Stimulated activated effector memory CD8-positive, alpha-beta T cell treated with anti-CD3 and anti-CD28 coated beads, Interleukin-12 subunit alpha, Interleukin-12 subunit beta, amount 100 ng/mL, for 72 hours (primary cell): ENCODE data around the gene RUNDC3A.
A peak's percentile ranks its signal among the peaks of the same experiment; 100 is the strongest.

Experiments used
- ATAC-seq: fragments of 150-1000 bp; cut with Tn5 transposase; 2 replicates; pipeline ENCODE4 v1.10.0; 2021
- DNase-seq, 2 donors: peaks; one replicate each; pipeline ENCODE4 v3.0.0; 2021 to 2022; ENCODE audit warnings: low spot score in 2 of 2
- H3K27ac Mint-ChIP-seq: one replicate; pipeline ENCODE4 v1.8.0; 2022; ENCODE audit warnings: mild to moderate bottlenecking, mixed read lengths
- H3K36me3 Mint-ChIP-seq: one replicate; pipeline ENCODE4 v1.8.0; 2022; ENCODE audit warnings: mild to moderate bottlenecking, mixed read lengths
- H3K4me1 Mint-ChIP-seq: one replicate; pipeline ENCODE4 v1.8.0; 2022; ENCODE audit warnings: mixed read lengths
- H3K4me3 Mint-ChIP-seq: one replicate; pipeline ENCODE4 v1.8.0; 2022; ENCODE audit warnings: mild to moderate bottlenecking, mixed read lengths
- H3K9me3 Mint-ChIP-seq: one replicate; pipeline ENCODE4 v1.8.0; 2022; ENCODE audit warnings: mixed read lengths

RUNDC3A gene

GRCh38 chr17:44308320-44308818 is at the start of gene RUNDC3A:
Gene RUNDC3A (plus strand): TSS chr17:44308601. CDS start chr17:44308833, 232 bp downstream.
- Mint-ChIP-seq H3K4me1 (peaks cover 34% of the 10 kb centered on the region), H3K9me3 (no peaks in the 10 kb centered on the region), H3K27ac (no peak within 1 kb of the TSS), H3K4me3 (peak within 1 kb of the TSS; percentile 32), H3K36me3 (no peaks in the 10 kb centered on the region)
- peak; percentile 82 to 89 for DNase-seq
- peak; percentile 90 for ATAC-seq

DNA sequence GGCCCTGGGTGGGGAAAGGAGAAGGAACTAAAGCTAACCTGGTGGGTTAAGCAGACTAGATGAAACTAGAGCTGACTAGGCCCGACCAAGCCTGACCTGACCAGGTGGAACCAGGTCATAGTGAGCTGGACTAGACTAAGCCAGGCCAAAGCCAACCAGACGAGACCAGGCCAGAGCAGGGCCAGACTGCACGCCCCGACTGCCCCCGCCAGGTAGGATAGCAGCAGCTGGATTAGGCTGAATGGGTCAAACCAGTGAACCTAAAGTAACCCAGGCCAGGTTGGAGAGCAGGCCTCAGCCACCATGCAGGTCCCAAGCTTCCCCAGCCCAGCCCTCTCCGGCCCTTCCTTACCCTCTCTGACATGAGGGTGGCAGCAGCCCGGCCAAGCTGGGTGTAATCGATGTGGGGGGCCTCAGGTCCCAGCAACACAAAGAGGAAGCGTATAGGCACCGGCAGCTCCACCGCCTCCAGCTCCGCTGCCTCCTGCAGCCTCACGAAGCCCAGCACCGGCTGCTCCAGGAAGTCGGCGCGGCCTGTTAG is 49.5 kb upstream of the RUNDC3A start:
- DNase-seq (no peak), ATAC-seq (peak; percentile 15)
- no peaks in the 10 kb centered on the region for H3K36me3 Mint-ChIP-seq
- H3K4me3 Mint-ChIP-seq = no peak overlapping the region
- H3K4me1 Mint-ChIP-seq = no peaks in the 10 kb centered on the region
- H3K27ac Mint-ChIP-seq = no peak overlapping the region
- H3K9me3 Mint-ChIP-seq = no peaks in the 10 kb centered on the region

GRCh38 chr17:44260296-44260695 is 48.1 kb upstream of the RUNDC3A start:
- DNase-seq (no peak), ATAC-seq (no peak)
- Mint-ChIP-seq H3K27ac (no peak overlapping the region), H3K9me3 (no peaks in the 10 kb centered on the region), H3K4me1 (no peaks in the 10 kb centered on the region), H3K4me3 (no peak overlapping the region), H3K36me3 (no peaks in the 10 kb centered on the region)

GRCh38 chr17:44262654-44263225 is 45.7 kb upstream of the RUNDC3A start:
- no peak for ATAC-seq
- Mint-ChIP-seq H3K4me1 (no peaks in the 10 kb centered on the region), H3K36me3 (no peaks in the 10 kb centered on the region), H3K4me3 (no peak overlapping the region), H3K27ac (no peak overlapping the region), H3K9me3 (no peaks in the 10 kb centered on the region)
- no peak for DNase-seq

DNA sequence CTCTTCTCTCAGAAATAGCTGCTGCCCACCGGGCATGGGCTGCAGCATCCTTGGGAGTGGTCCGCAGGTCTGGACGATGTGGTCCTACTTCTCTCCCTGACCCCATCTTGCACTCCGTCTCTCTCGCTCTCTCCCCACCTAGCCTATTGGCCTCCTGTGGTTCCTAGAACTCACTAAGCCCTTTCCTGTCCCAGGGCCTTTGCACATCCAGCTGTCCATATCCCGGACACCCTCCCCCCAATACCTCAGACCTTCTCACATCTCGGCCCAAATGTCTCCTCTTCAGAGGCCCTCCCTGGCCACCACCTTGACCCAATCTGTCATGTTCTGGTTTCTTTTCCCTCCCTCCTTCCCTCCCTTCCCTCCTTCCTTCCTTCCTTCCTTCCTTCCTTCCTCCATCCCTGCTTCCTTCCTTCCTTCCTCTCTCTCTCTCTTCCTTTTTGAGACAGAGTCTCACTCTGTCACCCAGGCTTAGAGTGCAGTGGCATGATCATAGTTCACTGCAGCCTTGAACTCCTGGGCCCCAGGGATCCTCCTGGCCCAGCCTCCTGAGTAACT is 45.0 kb upstream of the RUNDC3A start:
- Mint-ChIP-seq H3K4me1 (no peaks in the 10 kb centered on the region), H3K9me3 (no peaks in the 10 kb centered on the region), H3K27ac (no peak overlapping the region), H3K4me3 (no peak overlapping the region), H3K36me3 (no peaks in the 10 kb centered on the region)
- ATAC-seq (no peak), DNase-seq (no peak)

GRCh38 chr17:44266402-44267164 is 41.8 kb upstream of the RUNDC3A start:
- Mint-ChIP-seq H3K4me1 (no peaks in the 10 kb centered on the region), H3K27ac (peak overlapping the region; percentile 83), H3K36me3 (no peaks in the 10 kb centered on the region), H3K9me3 (no peaks in the 10 kb centered on the region), H3K4me3 (no peak overlapping the region)
- ATAC-seq (no peak), DNase-seq (no peak)

DNA sequence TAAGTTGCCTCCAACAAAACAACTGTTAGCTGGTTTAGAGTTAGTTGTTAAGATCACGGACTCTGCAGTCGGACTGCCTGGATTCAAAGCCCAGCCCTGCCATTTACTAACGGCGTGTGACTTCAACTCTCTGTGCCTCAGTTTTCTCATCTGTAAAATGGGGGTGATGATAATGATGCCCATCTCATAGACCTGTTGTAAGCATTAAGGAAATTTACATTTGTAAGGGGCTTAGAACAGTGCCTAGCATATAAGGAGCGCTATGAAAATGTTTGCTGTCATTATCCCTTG is 41.3 kb upstream of the RUNDC3A start:
- DNase-seq (no peak), ATAC-seq (no peak)
- Mint-ChIP-seq H3K4me3 (no peak overlapping the region), H3K4me1 (no peaks in the 10 kb centered on the region), H3K36me3 (no peaks in the 10 kb centered on the region), H3K9me3 (no peaks in the 10 kb centered on the region), H3K27ac (no peak overlapping the region)

GRCh38 chr17:44267818-44268490 is 40.4 kb upstream of the RUNDC3A start, which contains the start of gene SLC4A1:
Gene SLC4A1 (minus strand): TSS chr17:44268135. CDS start chr17:44262866, 5,269 bp downstream.
- DNase-seq (no peak), ATAC-seq (no peak)
- H3K4me3 Mint-ChIP-seq = no peak within 1 kb of the TSS
- H3K9me3 Mint-ChIP-seq = no peaks in the 10 kb centered on the region
- H3K27ac Mint-ChIP-seq = no peak within 1 kb of the TSS
- no peaks in the 10 kb centered on the region for H3K4me1 Mint-ChIP-seq
- H3K36me3 Mint-ChIP-seq = no peaks in the 10 kb centered on the region

DNA sequence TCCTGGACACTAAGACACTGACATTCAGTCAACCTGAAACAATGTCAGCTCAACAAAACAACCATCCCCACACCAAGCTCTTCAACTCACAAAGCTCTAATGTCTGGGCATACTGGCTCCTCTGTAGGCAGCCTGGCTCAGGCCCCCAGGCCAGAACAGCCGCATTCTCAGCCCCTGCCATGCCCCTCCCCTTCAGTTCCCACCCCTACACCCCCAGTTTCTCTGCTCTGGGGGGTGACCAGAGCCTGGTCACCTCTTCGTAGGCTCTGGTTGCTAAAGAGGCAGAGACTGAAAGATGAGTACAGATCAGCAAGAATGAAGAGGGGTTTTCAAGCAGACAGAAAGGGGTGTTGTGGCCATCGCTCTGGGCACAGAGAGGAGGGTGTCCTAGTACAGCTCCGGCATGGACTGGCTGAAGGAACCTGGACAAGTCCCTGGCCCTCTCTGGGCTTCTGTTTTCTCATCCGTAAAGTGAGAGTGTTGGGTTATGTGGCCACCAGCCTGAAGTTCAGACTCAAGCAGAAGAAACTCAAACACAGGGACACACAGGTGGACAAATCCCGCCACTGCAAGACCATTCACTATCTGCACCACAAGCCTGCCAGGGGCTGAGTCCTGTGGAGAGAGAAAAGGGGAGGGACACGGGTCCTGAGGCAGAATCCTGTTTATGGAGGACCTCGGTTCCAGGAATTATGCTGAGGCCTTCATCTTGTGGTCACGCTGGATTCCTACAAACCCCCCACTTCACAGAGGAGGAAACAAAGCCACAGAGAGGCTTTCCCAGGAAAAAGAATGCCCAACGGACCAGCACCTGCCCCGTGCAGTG is 39.5 kb upstream of the RUNDC3A start:
- DNase-seq (no peak), ATAC-seq (no peak)
- no peaks in the 10 kb centered on the region for H3K36me3 Mint-ChIP-seq
- no peak overlapping the region for H3K4me3 Mint-ChIP-seq
- H3K9me3 Mint-ChIP-seq = no peaks in the 10 kb centered on the region
- no peak overlapping the region for H3K27ac Mint-ChIP-seq
- H3K4me1 Mint-ChIP-seq = no peaks in the 10 kb centered on the region

DNA sequence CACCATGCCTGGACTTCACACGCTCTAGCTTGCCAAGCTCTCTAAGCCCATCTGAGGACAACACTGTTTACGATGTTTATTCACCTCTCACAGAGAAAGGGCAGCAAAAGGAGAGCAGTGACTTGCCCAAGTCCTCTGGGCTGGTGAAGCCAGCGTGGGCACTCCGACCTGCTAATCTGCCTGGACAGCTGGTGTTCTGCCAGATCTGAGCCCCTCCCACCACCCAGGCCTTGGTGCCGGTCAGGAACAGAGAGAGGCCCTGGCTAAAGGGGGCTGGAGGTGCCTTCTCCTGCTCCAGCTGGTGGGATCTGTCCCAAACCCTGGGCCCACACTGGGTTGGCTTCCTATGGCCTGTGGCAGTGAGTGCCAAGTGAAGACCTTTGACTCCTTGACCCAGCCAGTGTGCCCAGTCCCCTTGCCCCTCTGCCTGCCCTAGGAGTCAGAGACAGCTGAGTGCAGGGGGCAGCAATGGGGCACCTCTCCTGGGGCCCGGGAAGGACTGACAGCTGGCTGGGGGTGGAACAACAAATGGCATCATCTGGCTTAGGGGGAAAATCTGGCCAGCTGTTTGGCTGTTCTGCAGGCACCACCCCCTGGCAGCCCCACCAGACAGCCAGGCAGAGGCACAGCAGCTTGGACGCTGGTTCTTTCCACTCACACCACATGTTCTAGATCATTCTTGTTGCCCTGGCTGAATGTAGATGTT is 38.7 kb upstream of the RUNDC3A start:
- Mint-ChIP-seq H3K9me3 (no peaks in the 10 kb centered on the region), H3K4me3 (no peak overlapping the region), H3K27ac (no peak overlapping the region), H3K4me1 (no peaks in the 10 kb centered on the region), H3K36me3 (no peaks in the 10 kb centered on the region)
- ATAC-seq (no peak), DNase-seq (no peak)

- no peaks in the 10 kb centered on the region for H3K4me1 Mint-ChIP-seq
- H3K36me3 Mint-ChIP-seq = no peaks in the 10 kb centered on the region
- DNase-seq (no peak), ATAC-seq (no peak)
- H3K9me3 Mint-ChIP-seq = no peaks in the 10 kb centered on the region
- no peak overlapping the region for H3K4me3 Mint-ChIP-seq
- H3K27ac Mint-ChIP-seq = peak overlapping the region; percentile 20
Measured at GRCh38 chr17:44272321-44272951, 36.0 kb upstream of the RUNDC3A start.

- Mint-ChIP-seq H3K4me1 (no peaks in the 10 kb centered on the region), H3K27ac (peak overlapping the region; percentile 20), H3K36me3 (no peaks in the 10 kb centered on the region), H3K9me3 (no peaks in the 10 kb centered on the region), H3K4me3 (no peak overlapping the region)
- no peak for DNase-seq
- no peak for ATAC-seq
Measured at GRCh38 chr17:44272954-44273353, 35.4 kb upstream of the RUNDC3A start.

DNA sequence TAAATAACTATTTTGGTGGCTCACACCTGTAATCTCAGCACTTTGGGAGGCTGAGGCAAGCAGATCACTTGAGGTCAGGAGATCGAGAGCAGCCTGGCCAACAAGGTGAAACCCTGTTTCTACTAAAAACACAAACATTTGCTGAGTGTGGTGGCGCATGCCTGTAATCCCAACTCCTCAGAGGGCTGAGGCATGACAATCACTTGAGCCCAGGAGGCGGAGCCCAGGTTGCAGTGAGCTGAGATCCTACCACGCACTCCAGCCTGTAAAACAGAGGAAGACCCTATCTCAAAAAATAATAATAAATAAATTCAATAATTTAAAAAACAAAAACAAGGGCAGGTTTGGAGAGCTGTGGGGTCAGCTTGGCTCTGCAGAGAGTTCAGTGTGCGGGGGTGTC is 34.8 kb upstream of the RUNDC3A start:
- Mint-ChIP-seq H3K27ac (no peak overlapping the region), H3K9me3 (no peaks in the 10 kb centered on the region), H3K36me3 (no peaks in the 10 kb centered on the region), H3K4me3 (no peak overlapping the region), H3K4me1 (no peaks in the 10 kb centered on the region)
- no peak for DNase-seq
- no peak for ATAC-seq

- no peak overlapping the region for H3K4me3 Mint-ChIP-seq
- H3K4me1 Mint-ChIP-seq = peaks cover 15% of the 10 kb centered on the region
- no peaks in the 10 kb centered on the region for H3K9me3 Mint-ChIP-seq
- DNase-seq = no peak
- H3K36me3 Mint-ChIP-seq = no peaks in the 10 kb centered on the region
- no peak for ATAC-seq
- H3K27ac Mint-ChIP-seq = no peak overlapping the region
Measured at GRCh38 chr17:44277976-44278375, 30.4 kb upstream of the RUNDC3A start.
